ENCODE results near the gene FLYWCH2. TPM values are rescaled to one million over a fixed set of nuclear protein-coding genes. Genes with fewer than 3 reads are reported as not detected.

The FLYWCH2 gene
- total and polyA plus RNA-seq, 9 of the 15 experiments (the other 6 are each of a cell fraction or from before 2014, with no cell fraction given): 0.70 to 55.5 (median 7.6) TPM

DNA sequence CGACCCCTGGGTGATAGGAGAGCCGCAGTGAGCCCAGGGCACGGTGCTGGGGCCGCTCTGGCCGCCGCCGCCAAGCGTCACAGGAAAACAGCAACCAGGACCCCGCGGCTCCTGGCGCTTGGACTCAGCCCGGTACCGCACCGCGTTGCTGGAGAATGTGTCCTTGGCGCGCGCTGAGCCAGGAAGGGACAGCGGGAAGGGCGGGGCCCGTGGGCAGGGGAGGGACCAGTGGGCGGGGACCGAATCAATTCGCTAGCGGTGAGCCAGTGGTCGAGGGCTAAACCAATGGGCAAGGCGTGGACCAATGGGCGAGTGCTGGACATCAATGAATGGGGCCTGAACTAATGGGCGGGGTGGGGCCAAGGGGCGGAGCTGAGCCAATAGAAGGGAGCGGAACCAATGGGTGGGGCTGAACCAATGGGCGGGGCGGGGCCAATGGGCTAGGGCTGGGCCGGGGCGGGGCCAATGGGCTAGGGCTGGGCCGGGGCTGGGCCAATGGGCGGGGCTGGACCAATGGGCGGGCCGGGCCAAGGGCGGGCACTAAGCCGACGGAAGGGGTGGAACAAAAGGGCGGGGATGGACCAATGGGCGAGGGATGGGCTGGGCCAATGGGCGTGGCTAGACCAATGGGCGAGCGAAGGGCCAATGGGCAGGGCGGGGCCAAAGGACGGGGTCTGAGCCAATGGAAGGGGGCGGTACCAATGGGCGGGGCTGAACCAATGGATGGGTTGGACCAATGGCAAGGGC lies 22.4 kb downstream of the FLYWCH2 start (continued):
- TF ChIP-seq MTA2 (IDR thresholded peaks at IDR 0.05; ENCODE audit: low read depth) (no peak), ZNF830 (CRISPR knock-in tag; IDR thresholded peaks at IDR 0.05) (no peak), MAFK (IDR thresholded peaks at IDR 0.05; ENCODE audit: low read length) (no peak), POLR2B (IDR thresholded peaks at IDR 0.05; ENCODE audit: low read depth, partially characterized antibody) (peak; percentile 99), TARDBP (IDR thresholded peaks at IDR 0.05) (no peak), CREBBP (IDR thresholded peaks at IDR 0.05; ENCODE audit: low read depth, low read length) (no peak), STAT5B (CRISPR knock-in tag; IDR thresholded peaks at IDR 0.05) (no peak), KAT2B (IDR thresholded peaks at IDR 0.05; ENCODE audit: low read depth, low read length) (no peak), ARID2 (IDR thresholded peaks at IDR 0.05) (no peak), SNRNP70 (optimal IDR thresholded peaks at IDR 0.05; ENCODE audit: low read depth, low read length) (no peak)
- TF ChIP-seq, protein P1, sequence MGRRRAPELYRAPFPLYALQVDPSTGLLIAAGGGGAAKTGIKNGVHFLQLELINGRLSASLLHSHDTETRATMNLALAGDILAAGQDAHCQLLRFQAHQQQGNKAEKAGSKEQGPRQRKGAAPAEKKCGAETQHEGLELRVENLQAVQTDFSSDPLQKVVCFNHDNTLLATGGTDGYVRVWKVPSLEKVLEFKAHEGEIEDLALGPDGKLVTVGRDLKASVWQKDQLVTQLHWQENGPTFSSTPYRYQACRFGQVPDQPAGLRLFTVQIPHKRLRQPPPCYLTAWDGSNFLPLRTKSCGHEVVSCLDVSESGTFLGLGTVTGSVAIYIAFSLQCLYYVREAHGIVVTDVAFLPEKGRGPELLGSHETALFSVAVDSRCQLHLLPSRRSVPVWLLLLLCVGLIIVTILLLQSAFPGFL (CRISPR knock-in tag; IDR thresholded peaks at IDR 0.05): 0 out of 2 replicates have a peak, but pooled peaks have one; percentile 82
- TF ChIP-seq, protein P2, sequence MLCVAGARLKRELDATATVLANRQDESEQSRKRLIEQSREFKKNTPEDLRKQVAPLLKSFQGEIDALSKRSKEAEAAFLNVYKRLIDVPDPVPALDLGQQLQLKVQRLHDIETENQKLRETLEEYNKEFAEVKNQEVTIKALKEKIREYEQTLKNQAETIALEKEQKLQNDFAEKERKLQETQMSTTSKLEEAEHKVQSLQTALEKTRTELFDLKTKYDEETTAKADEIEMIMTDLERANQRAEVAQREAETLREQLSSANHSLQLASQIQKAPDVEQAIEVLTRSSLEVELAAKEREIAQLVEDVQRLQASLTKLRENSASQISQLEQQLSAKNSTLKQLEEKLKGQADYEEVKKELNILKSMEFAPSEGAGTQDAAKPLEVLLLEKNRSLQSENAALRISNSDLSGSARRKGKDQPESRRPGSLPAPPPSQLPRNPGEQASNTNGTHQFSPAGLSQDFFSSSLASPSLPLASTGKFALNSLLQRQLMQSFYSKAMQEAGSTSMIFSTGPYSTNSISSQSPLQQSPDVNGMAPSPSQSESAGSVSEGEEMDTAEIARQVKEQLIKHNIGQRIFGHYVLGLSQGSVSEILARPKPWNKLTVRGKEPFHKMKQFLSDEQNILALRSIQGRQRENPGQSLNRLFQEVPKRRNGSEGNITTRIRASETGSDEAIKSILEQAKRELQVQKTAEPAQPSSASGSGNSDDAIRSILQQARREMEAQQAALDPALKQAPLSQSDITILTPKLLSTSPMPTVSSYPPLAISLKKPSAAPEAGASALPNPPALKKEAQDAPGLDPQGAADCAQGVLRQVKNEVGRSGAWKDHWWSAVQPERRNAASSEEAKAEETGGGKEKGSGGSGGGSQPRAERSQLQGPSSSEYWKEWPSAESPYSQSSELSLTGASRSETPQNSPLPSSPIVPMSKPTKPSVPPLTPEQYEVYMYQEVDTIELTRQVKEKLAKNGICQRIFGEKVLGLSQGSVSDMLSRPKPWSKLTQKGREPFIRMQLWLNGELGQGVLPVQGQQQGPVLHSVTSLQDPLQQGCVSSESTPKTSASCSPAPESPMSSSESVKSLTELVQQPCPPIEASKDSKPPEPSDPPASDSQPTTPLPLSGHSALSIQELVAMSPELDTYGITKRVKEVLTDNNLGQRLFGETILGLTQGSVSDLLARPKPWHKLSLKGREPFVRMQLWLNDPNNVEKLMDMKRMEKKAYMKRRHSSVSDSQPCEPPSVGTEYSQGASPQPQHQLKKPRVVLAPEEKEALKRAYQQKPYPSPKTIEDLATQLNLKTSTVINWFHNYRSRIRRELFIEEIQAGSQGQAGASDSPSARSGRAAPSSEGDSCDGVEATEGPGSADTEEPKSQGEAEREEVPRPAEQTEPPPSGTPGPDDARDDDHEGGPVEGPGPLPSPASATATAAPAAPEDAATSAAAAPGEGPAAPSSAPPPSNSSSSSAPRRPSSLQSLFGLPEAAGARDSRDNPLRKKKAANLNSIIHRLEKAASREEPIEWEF (CRISPR knock-in tag; IDR thresholded peaks at IDR 0.05): no peak
- TF ChIP-seq, protein P3, sequence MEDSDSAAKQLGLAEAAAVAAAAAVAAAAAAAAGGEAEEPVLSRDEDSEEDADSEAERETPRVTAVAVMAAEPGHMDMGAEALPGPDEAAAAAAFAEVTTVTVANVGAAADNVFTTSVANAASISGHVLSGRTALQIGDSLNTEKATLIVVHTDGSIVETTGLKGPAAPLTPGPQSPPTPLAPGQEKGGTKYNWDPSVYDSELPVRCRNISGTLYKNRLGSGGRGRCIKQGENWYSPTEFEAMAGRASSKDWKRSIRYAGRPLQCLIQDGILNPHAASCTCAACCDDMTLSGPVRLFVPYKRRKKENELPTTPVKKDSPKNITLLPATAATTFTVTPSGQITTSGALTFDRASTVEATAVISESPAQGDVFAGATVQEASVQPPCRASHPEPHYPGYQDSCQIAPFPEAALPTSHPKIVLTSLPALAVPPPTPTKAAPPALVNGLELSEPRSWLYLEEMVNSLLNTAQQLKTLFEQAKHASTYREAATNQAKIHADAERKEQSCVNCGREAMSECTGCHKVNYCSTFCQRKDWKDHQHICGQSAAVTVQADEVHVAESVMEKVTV (CRISPR knock-in tag; IDR thresholded peaks at IDR 0.05): no peak
